GM23338 (cell line): Measurements from ENCODE around the gene CLDN11. TPM values are rescaled to one million over a fixed set of nuclear protein-coding genes. Genes with fewer than 3 reads are reported as not detected.

ENCODE experiments used
- ATAC-seq: fragments of 200-7000 bp; cut with Tn5 transposase; 3 replicates; pipeline ENCODE4 v1.9.1; 2020
- DNase-seq: peaks from one replicate; pipeline ENCODE4 v3.0.0-alpha.2; 2015; ENCODE audit warnings: low spot score
- H2AFZ ChIP-seq: fragments of 200-600 bp; sonication (generic); 2 replicates; pipeline ENCODE4 v1.8.0; 2016; ENCODE audit warnings: antibody characterized with exemption, mild to moderate bottlenecking, moderate library complexity
- H3F3A ChIP-seq: fragments of 200-600 bp; sonication (generic); replicated peaks from 2 replicates; pipeline ENCODE4 v1.8.0; 2017; ENCODE audit warnings: antibody characterized with exemption, mixed run types, low read depth
- H3K27ac ChIP-seq: fragments of 200-600 bp; sonication (generic); 2 replicates; pipeline ENCODE4 v1.6.1; 2016; ENCODE audit warnings: low read depth
- H3K27me3 ChIP-seq: fragments of 200-600 bp; sonication (generic); 2 replicates; pipeline ENCODE4 v1.8.0; 2016; ENCODE audit warnings: mild to moderate bottlenecking, mixed run types, moderate library complexity; ENCODE audit not compliant: insufficient read depth
- H3K36me3 ChIP-seq: fragments of 200-600 bp; sonication (generic); 2 replicates; pipeline ENCODE4 v1.8.0; 2016; ENCODE audit warnings: mild to moderate bottlenecking; ENCODE audit not compliant: insufficient read depth
- H3K4me1 ChIP-seq: fragments of 200-600 bp; sonication (generic); 2 replicates; pipeline ENCODE4 v1.8.0; 2016; ENCODE audit warnings: mild to moderate bottlenecking, moderate library complexity; ENCODE audit not compliant: insufficient read depth
- H3K4me2 ChIP-seq: fragments of 200-600 bp; sonication (generic); 2 replicates; pipeline ENCODE4 v1.7.1; 2017; ENCODE audit warnings: mixed run types
- H3K4me3 ChIP-seq: fragments of 200-600 bp; sonication (generic); 2 replicates; pipeline ENCODE4 v1.6.1; 2016; ENCODE audit warnings: mixed run types
- H3K79me2 ChIP-seq: fragments of 200-600 bp; sonication (generic); replicated peaks from 2 replicates; pipeline ENCODE4 v1.8.0; 2017; ENCODE audit warnings: mild to moderate bottlenecking; ENCODE audit not compliant: insufficient read depth
- H3K9me2 ChIP-seq: fragments of 200-600 bp; sonication (generic); 2 replicates; pipeline ENCODE4 v1.8.0; 2017; ENCODE audit not compliant: insufficient read depth
- H4K20me1 ChIP-seq: fragments of 200-600 bp; sonication (generic); replicated peaks from 2 replicates; pipeline ENCODE4 v1.8.0; 2017; ENCODE audit warnings: mild to moderate bottlenecking; ENCODE audit not compliant: insufficient read depth
- H3K27ac Mint-ChIP-seq: 2 replicates; pipeline ENCODE4 v1.8.0; 2020; ENCODE audit warnings: inconsistent platforms, mild to moderate bottlenecking, moderate library complexity, mixed read lengths
- H3K27me3 Mint-ChIP-seq: 3 replicates; pipeline ENCODE4 v1.8.0; 2022; ENCODE audit warnings: low read depth, mild to moderate bottlenecking, moderate library complexity, mixed read lengths, inconsistent platforms; ENCODE audit not compliant: insufficient read depth, poor library complexity
- H3K36me3 Mint-ChIP-seq: 3 replicates; pipeline ENCODE4 v1.8.0; 2021; ENCODE audit warnings: low read depth, mild to moderate bottlenecking, inconsistent platforms, moderate library complexity, mixed read lengths
- H3K4me1 Mint-ChIP-seq: 3 replicates; pipeline ENCODE4 v1.8.0; 2020; ENCODE audit warnings: mild to moderate bottlenecking, inconsistent platforms, mixed read lengths
- H3K4me3 Mint-ChIP-seq: 3 replicates; pipeline ENCODE4 v1.8.0; 2021; ENCODE audit warnings: moderate library complexity, mild to moderate bottlenecking, inconsistent platforms, mixed read lengths
- H3K9me3 Mint-ChIP-seq: 3 replicates; pipeline ENCODE4 v1.8.0; 2020; ENCODE audit warnings: moderate library complexity, mild to moderate bottlenecking, inconsistent platforms, mixed read lengths
- ZNF114 ChIP-seq: fragments of 250-450 bp; sonication (Bioruptor Pico); IDR thresholded peaks from 2 replicates; pipeline ENCODE4 v1.5.0; 2020; ENCODE audit warnings: mild to moderate bottlenecking, moderate library complexity
- ZNF331 ChIP-seq: fragments of 250-450 bp; sonication (Bioruptor Pico); IDR thresholded peaks from 2 replicates; pipeline ENCODE4 v1.5.0; 2020; ENCODE audit warnings: low read depth, mild to moderate bottlenecking, moderate library complexity
- polyA plus RNA-seq: library from polyadenylated mRNA; unstranded; fragments of >200 nt; fragmentation: Nextera tagmentation; extraction: Ambion mirVana; gene quantifications from 2 replicates; pipeline ENCODE4 v1.2.1, GENCODE V29; 2016
- total RNA-seq: library from RNA; depleted of rRNA; stranded (reverse); fragments of >200 nt; shearing (Covaris generic); gene quantifications from 2 replicates; pipeline ENCODE4 v1.2.3, GENCODE V29; 2014
- TF ChIP-seq, protein P1 (sequence below): fragments of 250-450 bp; sonication (Bioruptor Pico); IDR thresholded peaks from 2 replicates; pipeline ENCODE4 v1.5.0; 2020; ENCODE audit warnings: mild to moderate bottlenecking, moderate library complexity
- TF ChIP-seq, protein P2 (sequence below), 2 experiments: fragments of 200-600 bp in 1 of 2; sonication (generic) in 1 of 2; conservative IDR thresholded peaks; 2 replicates each; pipeline versions ENCODE4 v1.5.1 to v1.6.1; 2016 to 2017; ENCODE audit warnings: antibody characterized with exemption in 2 of 2, low read depth in 2 of 2, mild to moderate bottlenecking in 2 of 2, moderate library complexity in 1 of 2

CLDN11 gene
- total and polyA plus RNA-seq, 2 experiments from 2014 or later, result 5.2 to 8.3 TPM

DNA sequence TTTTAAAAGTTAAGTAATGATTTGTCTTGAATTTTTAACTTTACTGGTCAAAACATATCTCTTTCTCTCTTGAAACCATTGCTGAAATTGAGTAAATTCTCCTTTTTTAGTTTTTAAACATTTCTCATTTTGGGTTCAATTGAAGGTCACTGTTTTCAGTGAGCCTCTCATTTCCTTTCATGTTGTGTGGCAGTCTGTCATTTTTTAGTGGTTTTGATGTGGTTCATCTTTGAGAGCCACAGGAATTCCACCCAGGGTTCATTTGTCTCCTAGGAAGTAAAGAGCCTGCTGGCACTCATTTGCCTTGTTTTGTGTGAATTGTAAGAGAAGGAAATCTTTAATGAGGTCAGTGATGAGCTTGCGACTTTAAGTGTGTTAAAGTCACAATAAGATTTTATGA lies 10.4 kb downstream of the CLDN11 start:
- no peak overlapping the region for H3K4me3 ChIP-seq
- no peaks in the 10 kb centered on the region for H3K36me3 ChIP-seq
- H4K20me1 ChIP-seq, result no peaks in the 10 kb centered on the region
- H3K4me1 Mint-ChIP-seq, result peaks cover 18% of the 10 kb centered on the region
- H3K27ac Mint-ChIP-seq, result no peak overlapping the region
- no peak overlapping the region for H3K27ac ChIP-seq
- H3K4me2 ChIP-seq, result no peak overlapping the region
- no peaks in the 10 kb centered on the region for H3K9me3 Mint-ChIP-seq
- no peak for TF ChIP-seq ZNF331 (CRISPR knock-in tag)
- H3K9me2 ChIP-seq, result 0 out of 2 replicates have a peak, but pooled peaks cover 3% of the 10 kb centered on the region
- no peak overlapping the region for H3K4me3 Mint-ChIP-seq
- ATAC-seq, result no peak
- no peak overlapping the region for H2AFZ ChIP-seq
- no peaks in the 10 kb centered on the region for H3K27me3 ChIP-seq
- H3K27me3 Mint-ChIP-seq, result no peaks in the 10 kb centered on the region
- no peak for DNase-seq
- 0 out of 3 replicates have a peak, but pooled peaks cover 3% of the 10 kb centered on the region for H3K36me3 Mint-ChIP-seq
- no peaks in the 10 kb centered on the region for H3K4me1 ChIP-seq
- no peaks in the 10 kb centered on the region for H3K79me2 ChIP-seq
- H3F3A ChIP-seq, result no peaks in the 10 kb centered on the region

DNA sequence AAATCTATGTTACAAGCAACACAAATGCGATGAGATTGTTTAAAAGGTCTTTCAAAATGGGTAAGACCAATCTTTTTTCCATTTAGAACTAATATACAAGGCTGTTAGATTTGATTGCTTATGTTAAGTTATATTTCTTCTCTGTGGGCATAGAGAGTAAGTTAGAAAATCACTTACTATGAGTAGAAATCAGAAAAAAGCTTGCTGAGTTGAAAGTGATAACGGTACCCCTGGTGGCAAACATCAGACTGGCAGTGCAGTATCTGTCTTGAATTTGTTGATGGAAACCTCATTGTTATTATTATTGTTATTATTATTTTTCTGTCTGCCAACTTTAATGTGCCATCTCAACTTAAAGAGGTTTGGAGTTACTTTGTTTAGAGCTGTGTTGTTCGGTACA lies 12.4 kb downstream of the CLDN11 start:
- Histone ChIP-seq H3F3A (no peaks in the 10 kb centered on the region), H3K27me3 (no peaks in the 10 kb centered on the region), H3K27ac (no peak overlapping the region), H3K4me3 (no peak overlapping the region), H3K79me2 (no peaks in the 10 kb centered on the region), H3K4me2 (no peak overlapping the region), H2AFZ (no peak overlapping the region), H4K20me1 (no peaks in the 10 kb centered on the region), H3K4me1 (no peaks in the 10 kb centered on the region), H3K36me3 (no peaks in the 10 kb centered on the region), H3K9me2 (0 out of 2 replicates have a peak, but pooled peaks cover 3% of the 10 kb centered on the region)
- Mint-ChIP-seq H3K4me1 (peaks cover 10% of the 10 kb centered on the region), H3K9me3 (no peaks in the 10 kb centered on the region), H3K36me3 (no peaks in the 10 kb centered on the region), H3K27me3 (no peaks in the 10 kb centered on the region), H3K27ac (no peak overlapping the region), H3K4me3 (no peak overlapping the region)
- DNase-seq (no peak), ATAC-seq (no peak)
- no peak for TF ChIP-seq ZNF114
- TF ChIP-seq, protein P1, sequence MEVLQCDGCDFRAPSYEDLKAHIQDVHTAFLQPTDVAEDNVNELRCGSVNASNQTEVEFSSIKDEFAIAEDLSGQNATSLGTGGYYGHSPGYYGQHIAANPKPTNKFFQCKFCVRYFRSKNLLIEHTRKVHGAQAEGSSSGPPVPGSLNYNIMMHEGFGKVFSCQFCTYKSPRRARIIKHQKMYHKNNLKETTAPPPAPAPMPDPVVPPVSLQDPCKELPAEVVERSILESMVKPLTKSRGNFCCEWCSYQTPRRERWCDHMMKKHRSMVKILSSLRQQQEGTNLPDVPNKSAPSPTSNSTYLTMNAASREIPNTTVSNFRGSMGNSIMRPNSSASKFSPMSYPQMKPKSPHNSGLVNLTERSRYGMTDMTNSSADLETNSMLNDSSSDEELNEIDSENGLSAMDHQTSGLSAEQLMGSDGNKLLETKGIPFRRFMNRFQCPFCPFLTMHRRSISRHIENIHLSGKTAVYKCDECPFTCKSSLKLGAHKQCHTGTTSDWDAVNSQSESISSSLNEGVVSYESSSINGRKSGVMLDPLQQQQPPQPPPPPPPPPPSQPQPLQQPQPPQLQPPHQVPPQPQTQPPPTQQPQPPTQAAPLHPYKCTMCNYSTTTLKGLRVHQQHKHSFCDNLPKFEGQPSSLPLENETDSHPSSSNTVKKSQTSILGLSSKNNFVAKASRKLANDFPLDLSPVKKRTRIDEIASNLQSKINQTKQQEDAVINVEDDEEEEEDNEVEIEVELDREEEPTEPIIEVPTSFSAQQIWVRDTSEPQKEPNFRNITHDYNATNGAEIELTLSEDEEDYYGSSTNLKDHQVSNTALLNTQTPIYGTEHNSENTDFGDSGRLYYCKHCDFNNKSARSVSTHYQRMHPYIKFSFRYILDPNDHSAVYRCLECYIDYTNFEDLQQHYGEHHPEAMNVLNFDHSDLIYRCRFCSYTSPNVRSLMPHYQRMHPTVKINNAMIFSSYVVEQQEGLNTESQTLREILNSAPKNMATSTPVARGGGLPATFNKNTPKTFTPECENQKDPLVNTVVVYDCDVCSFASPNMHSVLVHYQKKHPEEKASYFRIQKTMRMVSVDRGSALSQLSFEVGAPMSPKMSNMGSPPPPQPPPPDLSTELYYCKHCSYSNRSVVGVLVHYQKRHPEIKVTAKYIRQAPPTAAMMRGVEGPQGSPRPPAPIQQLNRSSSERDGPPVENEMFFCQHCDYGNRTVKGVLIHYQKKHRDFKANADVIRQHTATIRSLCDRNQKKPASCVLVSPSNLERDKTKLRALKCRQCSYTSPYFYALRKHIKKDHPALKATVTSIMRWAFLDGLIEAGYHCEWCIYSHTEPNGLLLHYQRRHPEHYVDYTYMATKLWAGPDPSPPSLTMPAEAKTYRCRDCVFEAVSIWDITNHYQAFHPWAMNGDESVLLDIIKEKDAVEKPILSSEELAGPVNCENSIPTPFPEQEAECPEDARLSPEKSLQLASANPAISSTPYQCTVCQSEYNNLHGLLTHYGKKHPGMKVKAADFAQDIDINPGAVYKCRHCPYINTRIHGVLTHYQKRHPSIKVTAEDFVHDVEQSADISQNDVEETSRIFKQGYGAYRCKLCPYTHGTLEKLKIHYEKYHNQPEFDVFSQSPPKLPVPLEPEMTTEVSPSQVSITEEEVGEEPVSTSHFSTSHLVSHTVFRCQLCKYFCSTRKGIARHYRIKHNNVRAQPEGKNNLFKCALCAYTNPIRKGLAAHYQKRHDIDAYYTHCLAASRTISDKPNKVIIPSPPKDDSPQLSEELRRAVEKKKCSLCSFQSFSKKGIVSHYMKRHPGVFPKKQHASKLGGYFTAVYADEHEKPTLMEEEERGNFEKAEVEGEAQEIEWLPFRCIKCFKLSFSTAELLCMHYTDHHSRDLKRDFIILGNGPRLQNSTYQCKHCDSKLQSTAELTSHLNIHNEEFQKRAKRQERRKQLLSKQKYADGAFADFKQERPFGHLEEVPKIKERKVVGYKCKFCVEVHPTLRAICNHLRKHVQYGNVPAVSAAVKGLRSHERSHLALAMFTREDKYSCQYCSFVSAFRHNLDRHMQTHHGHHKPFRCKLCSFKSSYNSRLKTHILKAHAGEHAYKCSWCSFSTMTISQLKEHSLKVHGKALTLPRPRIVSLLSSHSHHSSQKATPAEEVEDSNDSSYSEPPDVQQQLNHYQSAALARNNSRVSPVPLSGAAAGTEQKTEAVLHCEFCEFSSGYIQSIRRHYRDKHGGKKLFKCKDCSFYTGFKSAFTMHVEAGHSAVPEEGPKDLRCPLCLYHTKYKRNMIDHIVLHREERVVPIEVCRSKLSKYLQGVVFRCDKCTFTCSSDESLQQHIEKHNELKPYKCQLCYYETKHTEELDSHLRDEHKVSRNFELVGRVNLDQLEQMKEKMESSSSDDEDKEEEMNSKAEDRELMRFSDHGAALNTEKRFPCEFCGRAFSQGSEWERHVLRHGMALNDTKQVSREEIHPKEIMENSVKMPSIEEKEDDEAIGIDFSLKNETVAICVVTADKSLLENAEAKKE (CRISPR knock-in tag), result no peak
- TF ChIP-seq, protein P2, sequence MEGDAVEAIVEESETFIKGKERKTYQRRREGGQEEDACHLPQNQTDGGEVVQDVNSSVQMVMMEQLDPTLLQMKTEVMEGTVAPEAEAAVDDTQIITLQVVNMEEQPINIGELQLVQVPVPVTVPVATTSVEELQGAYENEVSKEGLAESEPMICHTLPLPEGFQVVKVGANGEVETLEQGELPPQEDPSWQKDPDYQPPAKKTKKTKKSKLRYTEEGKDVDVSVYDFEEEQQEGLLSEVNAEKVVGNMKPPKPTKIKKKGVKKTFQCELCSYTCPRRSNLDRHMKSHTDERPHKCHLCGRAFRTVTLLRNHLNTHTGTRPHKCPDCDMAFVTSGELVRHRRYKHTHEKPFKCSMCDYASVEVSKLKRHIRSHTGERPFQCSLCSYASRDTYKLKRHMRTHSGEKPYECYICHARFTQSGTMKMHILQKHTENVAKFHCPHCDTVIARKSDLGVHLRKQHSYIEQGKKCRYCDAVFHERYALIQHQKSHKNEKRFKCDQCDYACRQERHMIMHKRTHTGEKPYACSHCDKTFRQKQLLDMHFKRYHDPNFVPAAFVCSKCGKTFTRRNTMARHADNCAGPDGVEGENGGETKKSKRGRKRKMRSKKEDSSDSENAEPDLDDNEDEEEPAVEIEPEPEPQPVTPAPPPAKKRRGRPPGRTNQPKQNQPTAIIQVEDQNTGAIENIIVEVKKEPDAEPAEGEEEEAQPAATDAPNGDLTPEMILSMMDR (conservative IDR thresholded peaks at IDR 0.05; ENCODE audit: low read depth in 2 of 2), result peak in 1 of 2 experiments; percentile 44; a peak in 2 of 4 replicates
